HepG2 (cell line): Measurements from ENCODE around the gene TAS1R1. TPM values are rescaled to one million over a fixed set of nuclear protein-coding genes. Genes with fewer than 3 reads are reported as not detected.

Experiments used
- MIXL1 ChIP-seq: IDR thresholded peaks from 2 replicates; pipeline ENCODE4 v1.6.1; 2016
- NCOA1 ChIP-seq: sonication (generic); formaldehyde crosslinking; IDR thresholded peaks from 2 replicates; pipeline ENCODE4 v1.9.0; 2021; ENCODE audit warnings: missing genetic modification reagents
- POLR2A ChIP-seq, 2 experiments: IDR thresholded peaks; 2 replicates each; pipeline ENCODE4 v1.6.1; 2011; ENCODE audit warnings: low read depth in 2 of 2, low read length in 2 of 2, mild to moderate bottlenecking in 1 of 2, moderate library complexity in 1 of 2; ENCODE audit not compliant: insufficient read depth in 1 of 2
- ZFP36L1 ChIP-seq: sonication (generic); formaldehyde crosslinking; IDR thresholded peaks from 2 replicates; pipeline ENCODE4 v1.8.0; 2022; ENCODE audit warnings: mild to moderate bottlenecking, missing genetic modification reagents, moderate library complexity
- ZNF17 ChIP-seq: sonication (generic); formaldehyde crosslinking; IDR thresholded peaks from 2 replicates; pipeline ENCODE4 v1.5.0; 2020; ENCODE audit warnings: mild to moderate bottlenecking, missing genetic modification reagents
- ZNF33A ChIP-seq: sonication (generic); formaldehyde crosslinking; IDR thresholded peaks from 2 replicates; pipeline ENCODE4 v1.5.1; 2020; ENCODE audit warnings: missing genetic modification reagents, mild to moderate bottlenecking, moderate library complexity, borderline replicate concordance
- ZNF703 ChIP-seq: sonication (generic); formaldehyde crosslinking; IDR thresholded peaks from 2 replicates; pipeline ENCODE4 v1.5.1; 2020; ENCODE audit warnings: missing genetic modification reagents, mild to moderate bottlenecking, moderate library complexity, borderline replicate concordance
- ZNF776 ChIP-seq: sonication (generic); formaldehyde crosslinking; IDR thresholded peaks from 2 replicates; pipeline ENCODE4 v1.4.0; 2020; ENCODE audit warnings: mild to moderate bottlenecking, missing genetic modification reagents
- ZNF879 ChIP-seq: sonication (generic); formaldehyde crosslinking; IDR thresholded peaks from 2 replicates; pipeline ENCODE4 v1.8.1; 2023; ENCODE audit warnings: missing genetic modification reagents
- polyA plus RNA-seq, 8 experiments: library from polyadenylated mRNA; depleted of rRNA in 3 of 8; stranded (reverse) in 7 of 8; unstranded in 1 of 8; fragments of >200 nt; fragmentation: Illumina TruSeq in 4 of 8; extraction: Trizol in 4 of 8; gene quantifications; 2 replicates each; pipeline versions ENCODE4 v1.2.1 to v1.2.3, GENCODE V29; 2011 to 2016; ENCODE audit warnings: low read depth in 4 of 8, missing spikeins in 1 of 8, mixed read lengths in 1 of 8; ENCODE audit not compliant: insufficient read depth in 1 of 8
- total RNA-seq, 5 experiments: library from RNA; depleted of rRNA; stranded (reverse); fragments of >200 nt; fragmentation: Illumina TruSeq; extraction: Trizol; gene quantifications; 2 replicates each; pipeline ENCODE4 v1.2.3, GENCODE V29; 2016; ENCODE audit warnings: low read depth in 1 of 5
- TF ChIP-seq, protein P1 (sequence below): sonication (generic); formaldehyde crosslinking; IDR thresholded peaks from 2 replicates; pipeline ENCODE4 v1.8.0; 2022; ENCODE audit warnings: missing genetic modification reagents, mild to moderate bottlenecking, inconsistent platforms, borderline replicate concordance
- TF ChIP-seq, protein P2 (sequence below): sonication (generic); formaldehyde crosslinking; IDR thresholded peaks from 2 replicates; pipeline ENCODE4 v1.5.1; 2020; ENCODE audit warnings: mild to moderate bottlenecking, missing genetic modification reagents, borderline replicate concordance
- TF ChIP-seq, protein P3 (sequence below): sonication (generic); formaldehyde crosslinking; IDR thresholded peaks from 2 replicates; pipeline ENCODE4 v1.5.0; 2020; ENCODE audit warnings: mild to moderate bottlenecking, missing genetic modification reagents, borderline replicate concordance
- TF ChIP-seq, protein P4 (sequence below): sonication (generic); formaldehyde crosslinking; conservative IDR thresholded peaks from 2 replicates; pipeline ENCODE4 v1.4.0; 2020; ENCODE audit warnings: missing genetic modification reagents
- TF ChIP-seq, protein P5 (sequence below): sonication (generic); formaldehyde crosslinking; IDR thresholded peaks from 2 replicates; pipeline ENCODE4 v1.8.0; 2022; ENCODE audit warnings: mild to moderate bottlenecking, missing genetic modification reagents

Gene TAS1R1
- total and polyA plus RNA-seq, 2 of the 13 experiments (the other 11 are each of a cell fraction or from before 2014, with no cell fraction given): 1.4 to 1.6 TPM

DNA sequence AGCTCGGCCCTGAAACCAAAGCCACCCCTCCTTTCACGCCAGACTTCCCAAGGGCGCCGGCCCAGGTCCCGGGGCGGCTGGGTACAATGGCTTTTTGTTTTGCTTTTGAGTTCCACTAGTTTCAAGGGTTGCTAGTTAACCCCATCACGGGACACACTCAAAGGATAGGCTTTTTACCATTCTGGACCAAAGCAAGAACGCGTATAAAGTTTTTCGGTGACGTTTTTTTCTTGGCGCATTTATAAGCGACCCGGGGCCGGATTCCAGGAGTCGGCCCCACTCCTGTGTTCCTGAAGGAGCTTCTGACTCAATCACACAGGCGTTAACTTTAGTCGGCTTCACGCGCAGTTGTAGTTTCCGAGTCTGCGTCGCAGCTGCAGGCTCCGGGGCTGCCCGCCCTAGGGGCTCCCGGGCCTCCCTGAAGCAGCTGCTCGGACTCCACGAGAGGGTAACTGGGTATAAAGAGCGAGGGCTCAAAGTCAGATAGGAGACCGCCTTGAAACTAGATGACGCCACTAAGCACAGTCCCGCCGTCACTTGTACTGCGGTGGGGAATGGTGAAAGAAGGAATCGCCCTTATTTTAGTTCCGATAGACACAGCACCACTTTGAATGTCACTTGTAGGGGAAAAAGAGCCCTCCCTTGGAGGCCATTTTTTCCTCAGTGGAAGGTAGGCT is 48.3 kb downstream of the TAS1R1 start (continued):
- TF ChIP-seq, protein P1, sequence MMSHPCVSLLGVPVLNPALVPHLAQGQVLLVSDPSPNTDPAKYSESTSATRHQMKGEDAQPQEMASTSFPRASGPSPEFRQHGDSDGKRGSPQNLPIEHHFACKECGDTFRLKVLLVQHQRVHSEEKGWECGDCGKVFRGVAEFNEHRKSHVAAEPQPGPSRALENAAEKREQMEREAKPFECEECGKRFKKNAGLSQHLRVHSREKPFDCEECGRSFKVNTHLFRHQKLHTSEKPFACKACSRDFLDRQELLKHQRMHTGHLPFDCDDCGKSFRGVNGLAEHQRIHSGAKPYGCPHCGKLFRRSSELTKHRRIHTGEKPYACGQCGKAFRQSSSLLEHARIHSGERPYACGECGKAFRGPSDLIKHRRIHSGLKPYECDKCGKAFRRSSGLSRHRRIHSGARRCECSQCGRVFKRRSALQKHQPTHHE (CRISPR knock-in tag): no peak
- TF ChIP-seq ZNF879 (CRISPR knock-in tag): no peak
- 0 out of 2 replicates have a peak, but pooled peaks have one; percentile 7 for TF ChIP-seq MIXL1 (CRISPR knock-in tag)
- TF ChIP-seq POLR2A (IDR thresholded peaks at IDR 0.05; ENCODE audit: insufficient read depth in 1 of 2, low read depth in 2 of 2, low read length in 2 of 2): peak in 1 of 2 experiments; percentile 73; a peak in 2 of 4 replicates
- 0 out of 2 replicates have a peak, but pooled peaks have one; percentile 47 for TF ChIP-seq ZNF776 (CRISPR knock-in tag)
- no peak for TF ChIP-seq ZNF33A (CRISPR knock-in tag)
- TF ChIP-seq, protein P2, sequence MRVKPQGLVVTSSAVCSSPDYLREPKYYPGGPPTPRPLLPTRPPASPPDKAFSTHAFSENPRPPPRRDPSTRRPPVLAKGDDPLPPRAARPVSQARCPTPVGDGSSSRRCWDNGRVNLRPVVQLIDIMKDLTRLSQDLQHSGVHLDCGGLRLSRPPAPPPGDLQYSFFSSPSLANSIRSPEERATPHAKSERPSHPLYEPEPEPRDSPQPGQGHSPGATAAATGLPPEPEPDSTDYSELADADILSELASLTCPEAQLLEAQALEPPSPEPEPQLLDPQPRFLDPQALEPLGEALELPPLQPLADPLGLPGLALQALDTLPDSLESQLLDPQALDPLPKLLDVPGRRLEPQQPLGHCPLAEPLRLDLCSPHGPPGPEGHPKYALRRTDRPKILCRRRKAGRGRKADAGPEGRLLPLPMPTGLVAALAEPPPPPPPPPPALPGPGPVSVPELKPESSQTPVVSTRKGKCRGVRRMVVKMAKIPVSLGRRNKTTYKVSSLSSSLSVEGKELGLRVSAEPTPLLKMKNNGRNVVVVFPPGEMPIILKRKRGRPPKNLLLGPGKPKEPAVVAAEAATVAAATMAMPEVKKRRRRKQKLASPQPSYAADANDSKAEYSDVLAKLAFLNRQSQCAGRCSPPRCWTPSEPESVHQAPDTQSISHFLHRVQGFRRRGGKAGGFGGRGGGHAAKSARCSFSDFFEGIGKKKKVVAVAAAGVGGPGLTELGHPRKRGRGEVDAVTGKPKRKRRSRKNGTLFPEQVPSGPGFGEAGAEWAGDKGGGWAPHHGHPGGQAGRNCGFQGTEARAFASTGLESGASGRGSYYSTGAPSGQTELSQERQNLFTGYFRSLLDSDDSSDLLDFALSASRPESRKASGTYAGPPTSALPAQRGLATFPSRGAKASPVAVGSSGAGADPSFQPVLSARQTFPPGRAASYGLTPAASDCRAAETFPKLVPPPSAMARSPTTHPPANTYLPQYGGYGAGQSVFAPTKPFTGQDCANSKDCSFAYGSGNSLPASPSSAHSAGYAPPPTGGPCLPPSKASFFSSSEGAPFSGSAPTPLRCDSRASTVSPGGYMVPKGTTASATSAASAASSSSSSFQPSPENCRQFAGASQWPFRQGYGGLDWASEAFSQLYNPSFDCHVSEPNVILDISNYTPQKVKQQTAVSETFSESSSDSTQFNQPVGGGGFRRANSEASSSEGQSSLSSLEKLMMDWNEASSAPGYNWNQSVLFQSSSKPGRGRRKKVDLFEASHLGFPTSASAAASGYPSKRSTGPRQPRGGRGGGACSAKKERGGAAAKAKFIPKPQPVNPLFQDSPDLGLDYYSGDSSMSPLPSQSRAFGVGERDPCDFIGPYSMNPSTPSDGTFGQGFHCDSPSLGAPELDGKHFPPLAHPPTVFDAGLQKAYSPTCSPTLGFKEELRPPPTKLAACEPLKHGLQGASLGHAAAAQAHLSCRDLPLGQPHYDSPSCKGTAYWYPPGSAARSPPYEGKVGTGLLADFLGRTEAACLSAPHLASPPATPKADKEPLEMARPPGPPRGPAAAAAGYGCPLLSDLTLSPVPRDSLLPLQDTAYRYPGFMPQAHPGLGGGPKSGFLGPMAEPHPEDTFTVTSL: no peak
- no peak for TF ChIP-seq ZNF17 (CRISPR knock-in tag)
- no peak for TF ChIP-seq NCOA1 (CRISPR knock-in tag)
- TF ChIP-seq, protein P3, sequence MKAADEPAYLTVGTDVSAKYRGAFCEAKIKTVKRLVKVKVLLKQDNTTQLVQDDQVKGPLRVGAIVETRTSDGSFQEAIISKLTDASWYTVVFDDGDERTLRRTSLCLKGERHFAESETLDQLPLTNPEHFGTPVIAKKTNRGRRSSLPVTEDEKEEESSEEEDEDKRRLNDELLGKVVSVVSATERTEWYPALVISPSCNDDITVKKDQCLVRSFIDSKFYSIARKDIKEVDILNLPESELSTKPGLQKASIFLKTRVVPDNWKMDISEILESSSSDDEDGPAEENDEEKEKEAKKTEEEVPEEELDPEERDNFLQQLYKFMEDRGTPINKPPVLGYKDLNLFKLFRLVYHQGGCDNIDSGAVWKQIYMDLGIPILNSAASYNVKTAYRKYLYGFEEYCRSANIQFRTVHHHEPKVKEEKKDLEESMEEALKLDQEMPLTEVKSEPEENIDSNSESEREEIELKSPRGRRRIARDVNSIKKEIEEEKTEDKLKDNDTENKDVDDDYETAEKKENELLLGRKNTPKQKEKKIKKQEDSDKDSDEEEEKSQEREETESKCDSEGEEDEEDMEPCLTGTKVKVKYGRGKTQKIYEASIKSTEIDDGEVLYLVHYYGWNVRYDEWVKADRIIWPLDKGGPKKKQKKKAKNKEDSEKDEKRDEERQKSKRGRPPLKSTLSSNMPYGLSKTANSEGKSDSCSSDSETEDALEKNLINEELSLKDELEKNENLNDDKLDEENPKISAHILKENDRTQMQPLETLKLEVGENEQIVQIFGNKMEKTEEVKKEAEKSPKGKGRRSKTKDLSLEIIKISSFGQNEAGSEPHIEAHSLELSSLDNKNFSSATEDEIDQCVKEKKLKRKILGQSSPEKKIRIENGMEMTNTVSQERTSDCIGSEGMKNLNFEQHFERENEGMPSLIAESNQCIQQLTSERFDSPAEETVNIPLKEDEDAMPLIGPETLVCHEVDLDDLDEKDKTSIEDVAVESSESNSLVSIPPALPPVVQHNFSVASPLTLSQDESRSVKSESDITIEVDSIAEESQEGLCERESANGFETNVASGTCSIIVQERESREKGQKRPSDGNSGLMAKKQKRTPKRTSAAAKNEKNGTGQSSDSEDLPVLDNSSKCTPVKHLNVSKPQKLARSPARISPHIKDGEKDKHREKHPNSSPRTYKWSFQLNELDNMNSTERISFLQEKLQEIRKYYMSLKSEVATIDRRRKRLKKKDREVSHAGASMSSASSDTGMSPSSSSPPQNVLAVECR: no peak
- TF ChIP-seq, protein P4, sequence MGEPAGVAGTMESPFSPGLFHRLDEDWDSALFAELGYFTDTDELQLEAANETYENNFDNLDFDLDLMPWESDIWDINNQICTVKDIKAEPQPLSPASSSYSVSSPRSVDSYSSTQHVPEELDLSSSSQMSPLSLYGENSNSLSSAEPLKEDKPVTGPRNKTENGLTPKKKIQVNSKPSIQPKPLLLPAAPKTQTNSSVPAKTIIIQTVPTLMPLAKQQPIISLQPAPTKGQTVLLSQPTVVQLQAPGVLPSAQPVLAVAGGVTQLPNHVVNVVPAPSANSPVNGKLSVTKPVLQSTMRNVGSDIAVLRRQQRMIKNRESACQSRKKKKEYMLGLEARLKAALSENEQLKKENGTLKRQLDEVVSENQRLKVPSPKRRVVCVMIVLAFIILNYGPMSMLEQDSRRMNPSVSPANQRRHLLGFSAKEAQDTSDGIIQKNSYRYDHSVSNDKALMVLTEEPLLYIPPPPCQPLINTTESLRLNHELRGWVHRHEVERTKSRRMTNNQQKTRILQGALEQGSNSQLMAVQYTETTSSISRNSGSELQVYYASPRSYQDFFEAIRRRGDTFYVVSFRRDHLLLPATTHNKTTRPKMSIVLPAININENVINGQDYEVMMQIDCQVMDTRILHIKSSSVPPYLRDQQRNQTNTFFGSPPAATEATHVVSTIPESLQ (CRISPR knock-in tag): no peak
- TF ChIP-seq ZNF703: 0 out of 2 replicates have a peak, but pooled peaks have one; percentile 32
- TF ChIP-seq, protein P5, sequence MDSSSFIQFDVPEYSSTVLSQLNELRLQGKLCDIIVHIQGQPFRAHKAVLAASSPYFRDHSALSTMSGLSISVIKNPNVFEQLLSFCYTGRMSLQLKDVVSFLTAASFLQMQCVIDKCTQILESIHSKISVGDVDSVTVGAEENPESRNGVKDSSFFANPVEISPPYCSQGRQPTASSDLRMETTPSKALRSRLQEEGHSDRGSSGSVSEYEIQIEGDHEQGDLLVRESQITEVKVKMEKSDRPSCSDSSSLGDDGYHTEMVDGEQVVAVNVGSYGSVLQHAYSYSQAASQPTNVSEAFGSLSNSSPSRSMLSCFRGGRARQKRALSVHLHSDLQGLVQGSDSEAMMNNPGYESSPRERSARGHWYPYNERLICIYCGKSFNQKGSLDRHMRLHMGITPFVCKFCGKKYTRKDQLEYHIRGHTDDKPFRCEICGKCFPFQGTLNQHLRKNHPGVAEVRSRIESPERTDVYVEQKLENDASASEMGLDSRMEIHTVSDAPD (CRISPR knock-in tag): 0 out of 2 replicates have a peak, but pooled peaks have one; percentile 22
- TF ChIP-seq ZFP36L1: 0 out of 2 replicates have a peak, but pooled peaks have one; percentile 24
